Thyroid gland (tissue), 4 donors: ENCODE results near the gene CACNG1.

ENCODE experiments used
- POLR2A ChIP-seq, 2 donors: fragments of 450-650 bp; IDR thresholded peaks; one replicate each; pipeline ENCODE4 v1.6.1; 2017; ENCODE audit warnings: antibody characterized with exemption in 2 of 2, mild to moderate bottlenecking in 2 of 2, moderate library complexity in 1 of 2
- TF ChIP-seq, protein P1 (sequence below), 6 experiments: fragments of 200-600 bp in 3 of 6; fragments of 450-650 bp in 3 of 6; sonication (generic) in 3 of 6; IDR thresholded peaks; one replicate each; pipeline ENCODE4 v1.5.1; 2016 to 2019; ENCODE audit warnings: antibody characterized with exemption in 6 of 6, mild to moderate bottlenecking in 2 of 6, inconsistent platforms in 1 of 6, moderate library complexity in 1 of 6

DNA sequence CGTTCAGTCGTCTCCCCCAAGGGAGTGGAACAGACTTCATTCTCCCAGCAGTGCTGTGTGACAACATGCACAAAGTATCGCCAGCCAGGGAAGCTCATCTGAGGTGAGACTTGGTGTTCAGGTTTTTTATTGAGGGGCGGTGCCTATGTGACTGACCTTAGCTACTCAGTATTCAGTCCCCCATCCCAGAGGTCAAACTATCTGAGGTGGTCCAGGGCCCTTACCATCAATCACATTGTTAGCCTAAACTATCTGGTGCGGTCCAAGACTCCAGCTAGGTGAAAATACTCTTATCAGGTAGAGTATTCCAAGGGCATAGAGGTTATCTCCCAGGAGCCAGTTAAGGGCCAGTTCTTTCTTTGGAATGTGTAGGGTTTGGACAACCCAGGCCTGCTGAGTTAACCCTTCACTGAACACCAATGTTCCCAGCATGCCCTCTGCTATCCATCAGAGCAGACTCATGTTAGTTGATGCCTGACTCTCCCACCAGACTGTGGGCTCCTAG is 5.4 kb upstream of the CACNG1 start:
- TF ChIP-seq, protein P1, sequence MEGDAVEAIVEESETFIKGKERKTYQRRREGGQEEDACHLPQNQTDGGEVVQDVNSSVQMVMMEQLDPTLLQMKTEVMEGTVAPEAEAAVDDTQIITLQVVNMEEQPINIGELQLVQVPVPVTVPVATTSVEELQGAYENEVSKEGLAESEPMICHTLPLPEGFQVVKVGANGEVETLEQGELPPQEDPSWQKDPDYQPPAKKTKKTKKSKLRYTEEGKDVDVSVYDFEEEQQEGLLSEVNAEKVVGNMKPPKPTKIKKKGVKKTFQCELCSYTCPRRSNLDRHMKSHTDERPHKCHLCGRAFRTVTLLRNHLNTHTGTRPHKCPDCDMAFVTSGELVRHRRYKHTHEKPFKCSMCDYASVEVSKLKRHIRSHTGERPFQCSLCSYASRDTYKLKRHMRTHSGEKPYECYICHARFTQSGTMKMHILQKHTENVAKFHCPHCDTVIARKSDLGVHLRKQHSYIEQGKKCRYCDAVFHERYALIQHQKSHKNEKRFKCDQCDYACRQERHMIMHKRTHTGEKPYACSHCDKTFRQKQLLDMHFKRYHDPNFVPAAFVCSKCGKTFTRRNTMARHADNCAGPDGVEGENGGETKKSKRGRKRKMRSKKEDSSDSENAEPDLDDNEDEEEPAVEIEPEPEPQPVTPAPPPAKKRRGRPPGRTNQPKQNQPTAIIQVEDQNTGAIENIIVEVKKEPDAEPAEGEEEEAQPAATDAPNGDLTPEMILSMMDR (IDR thresholded peaks at IDR 0.05): no peak
- TF ChIP-seq POLR2A (IDR thresholded peaks at IDR 0.05): no peak
